ENCODE results near the gene EPC2.
A peak's percentile ranks its signal among the peaks of the same experiment; 100 is the strongest.

EPC2 gene, protein sequence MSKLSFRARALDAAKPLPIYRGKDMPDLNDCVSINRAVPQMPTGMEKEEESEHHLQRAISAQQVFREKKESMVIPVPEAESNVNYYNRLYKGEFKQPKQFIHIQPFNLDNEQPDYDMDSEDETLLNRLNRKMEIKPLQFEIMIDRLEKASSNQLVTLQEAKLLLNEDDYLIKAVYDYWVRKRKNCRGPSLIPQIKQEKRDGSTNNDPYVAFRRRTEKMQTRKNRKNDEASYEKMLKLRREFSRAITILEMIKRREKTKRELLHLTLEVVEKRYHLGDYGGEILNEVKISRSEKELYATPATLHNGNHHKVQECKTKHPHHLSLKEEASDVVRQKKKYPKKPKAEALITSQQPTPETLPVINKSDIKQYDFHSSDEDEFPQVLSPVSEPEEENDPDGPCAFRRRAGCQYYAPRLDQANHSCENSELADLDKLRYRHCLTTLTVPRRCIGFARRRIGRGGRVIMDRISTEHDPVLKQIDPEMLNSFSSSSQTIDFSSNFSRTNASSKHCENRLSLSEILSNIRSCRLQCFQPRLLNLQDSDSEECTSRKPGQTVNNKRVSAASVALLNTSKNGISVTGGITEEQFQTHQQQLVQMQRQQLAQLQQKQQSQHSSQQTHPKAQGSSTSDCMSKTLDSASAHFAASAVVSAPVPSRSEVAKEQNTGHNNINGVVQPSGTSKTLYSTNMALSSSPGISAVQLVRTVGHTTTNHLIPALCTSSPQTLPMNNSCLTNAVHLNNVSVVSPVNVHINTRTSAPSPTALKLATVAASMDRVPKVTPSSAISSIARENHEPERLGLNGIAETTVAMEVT

DNA sequence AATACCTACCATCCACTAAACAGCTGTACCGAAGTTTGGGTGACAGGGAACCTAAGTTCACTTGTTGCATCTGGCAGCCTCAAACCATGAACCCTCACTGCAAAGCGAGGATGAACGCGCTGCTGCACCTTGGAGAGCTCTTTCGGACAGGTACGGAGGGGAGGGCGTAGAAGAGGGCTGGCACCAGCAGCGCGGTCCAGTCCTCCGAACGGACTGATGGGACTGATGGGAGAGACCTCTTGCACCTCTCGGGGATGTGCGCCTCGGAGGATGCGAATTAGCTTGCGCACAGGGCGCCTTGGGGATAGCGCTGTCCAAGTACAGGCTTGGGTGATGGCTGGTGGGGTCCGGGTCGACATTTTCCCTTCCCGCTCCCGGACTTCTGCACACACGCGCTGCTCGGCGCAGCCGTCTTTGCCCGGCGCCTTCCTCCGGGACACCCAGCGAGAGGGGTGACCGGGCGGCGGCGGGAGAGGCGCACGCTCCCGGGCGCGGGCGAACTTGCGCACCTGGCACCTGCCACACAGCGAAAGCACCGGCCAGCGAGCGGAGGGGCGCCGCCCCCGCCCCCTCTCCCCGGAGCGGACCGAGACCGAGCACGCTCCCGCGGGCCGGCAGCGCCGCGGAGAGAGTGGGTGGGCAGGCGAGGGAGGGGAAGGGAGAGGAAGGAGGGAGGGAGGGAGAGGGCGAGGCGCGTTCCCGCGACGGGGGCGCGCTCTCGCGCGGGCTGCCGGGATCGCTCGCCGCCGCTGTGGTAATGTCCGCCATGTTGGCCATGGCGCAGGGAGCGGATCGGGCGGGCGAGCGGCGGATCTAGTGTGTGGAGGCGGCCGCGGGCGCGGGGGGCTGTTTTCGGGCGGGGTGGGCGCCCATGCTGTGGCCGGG, at the start of gene EPC2:
TSS of gene EPC2 (plus strand) at position 754 of the 885 bp plus-strand sequence. CDS start 267 bp downstream, outside the sequence.
- peak within 1 kb of the TSS; percentile 98 for H3K27ac ChIP-seq
- TF ChIP-seq, protein P1, sequence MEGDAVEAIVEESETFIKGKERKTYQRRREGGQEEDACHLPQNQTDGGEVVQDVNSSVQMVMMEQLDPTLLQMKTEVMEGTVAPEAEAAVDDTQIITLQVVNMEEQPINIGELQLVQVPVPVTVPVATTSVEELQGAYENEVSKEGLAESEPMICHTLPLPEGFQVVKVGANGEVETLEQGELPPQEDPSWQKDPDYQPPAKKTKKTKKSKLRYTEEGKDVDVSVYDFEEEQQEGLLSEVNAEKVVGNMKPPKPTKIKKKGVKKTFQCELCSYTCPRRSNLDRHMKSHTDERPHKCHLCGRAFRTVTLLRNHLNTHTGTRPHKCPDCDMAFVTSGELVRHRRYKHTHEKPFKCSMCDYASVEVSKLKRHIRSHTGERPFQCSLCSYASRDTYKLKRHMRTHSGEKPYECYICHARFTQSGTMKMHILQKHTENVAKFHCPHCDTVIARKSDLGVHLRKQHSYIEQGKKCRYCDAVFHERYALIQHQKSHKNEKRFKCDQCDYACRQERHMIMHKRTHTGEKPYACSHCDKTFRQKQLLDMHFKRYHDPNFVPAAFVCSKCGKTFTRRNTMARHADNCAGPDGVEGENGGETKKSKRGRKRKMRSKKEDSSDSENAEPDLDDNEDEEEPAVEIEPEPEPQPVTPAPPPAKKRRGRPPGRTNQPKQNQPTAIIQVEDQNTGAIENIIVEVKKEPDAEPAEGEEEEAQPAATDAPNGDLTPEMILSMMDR (IDR thresholded peaks at IDR 0.05; ENCODE audit: low read depth, low read length), result no peak
- no peaks in the 10 kb centered on the region for H3K9me3 ChIP-seq (ENCODE audit: severe bottlenecking)
- peak; percentile 86 for DNase-seq
- H3K36me3 ChIP-seq, result 0 out of 2 replicates have a peak, but pooled peaks cover 3% of the 10 kb centered on the region
- H3K4me3 ChIP-seq (ENCODE audit: low read depth, low read length), result peak within 1 kb of the TSS; percentile 89
- no peaks in the 10 kb centered on the region for H3K27me3 ChIP-seq (ENCODE audit: insufficient read depth, low read depth, severe bottlenecking)

DNA sequence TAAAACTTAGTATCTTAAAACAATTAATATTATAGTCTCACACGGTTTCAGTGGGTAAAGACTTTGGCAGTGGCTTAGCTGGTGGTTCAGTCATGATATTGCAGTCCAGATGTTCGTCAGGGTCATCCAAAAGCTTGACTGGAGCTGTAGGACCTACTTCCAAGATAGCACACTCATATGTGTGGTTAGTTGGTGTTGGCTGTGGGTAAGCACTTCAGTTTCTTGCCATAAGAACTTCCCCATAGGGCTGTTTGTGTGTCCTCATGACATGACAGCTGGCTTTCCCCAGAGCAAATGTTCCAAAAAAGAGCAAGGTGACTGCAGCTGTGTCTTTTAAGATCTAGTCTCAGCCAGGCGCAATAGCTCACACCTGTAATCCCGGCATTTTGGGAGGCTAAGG, 48.5 kb upstream of the EPC2 start:
- H3K27ac ChIP-seq, result no peak overlapping the region
- H3K9me3 ChIP-seq (ENCODE audit: severe bottlenecking), result peaks cover 4% of the 10 kb centered on the region
- DNase-seq, result no peak
- no peak overlapping the region for H3K4me3 ChIP-seq (ENCODE audit: low read depth, low read length)
- H3K27me3 ChIP-seq (ENCODE audit: insufficient read depth, low read depth, severe bottlenecking), result no peaks in the 10 kb centered on the region
- no peaks in the 10 kb centered on the region for H3K36me3 ChIP-seq
- TF ChIP-seq, protein P1 (IDR thresholded peaks at IDR 0.05; ENCODE audit: low read depth, low read length), result no peak

DNA sequence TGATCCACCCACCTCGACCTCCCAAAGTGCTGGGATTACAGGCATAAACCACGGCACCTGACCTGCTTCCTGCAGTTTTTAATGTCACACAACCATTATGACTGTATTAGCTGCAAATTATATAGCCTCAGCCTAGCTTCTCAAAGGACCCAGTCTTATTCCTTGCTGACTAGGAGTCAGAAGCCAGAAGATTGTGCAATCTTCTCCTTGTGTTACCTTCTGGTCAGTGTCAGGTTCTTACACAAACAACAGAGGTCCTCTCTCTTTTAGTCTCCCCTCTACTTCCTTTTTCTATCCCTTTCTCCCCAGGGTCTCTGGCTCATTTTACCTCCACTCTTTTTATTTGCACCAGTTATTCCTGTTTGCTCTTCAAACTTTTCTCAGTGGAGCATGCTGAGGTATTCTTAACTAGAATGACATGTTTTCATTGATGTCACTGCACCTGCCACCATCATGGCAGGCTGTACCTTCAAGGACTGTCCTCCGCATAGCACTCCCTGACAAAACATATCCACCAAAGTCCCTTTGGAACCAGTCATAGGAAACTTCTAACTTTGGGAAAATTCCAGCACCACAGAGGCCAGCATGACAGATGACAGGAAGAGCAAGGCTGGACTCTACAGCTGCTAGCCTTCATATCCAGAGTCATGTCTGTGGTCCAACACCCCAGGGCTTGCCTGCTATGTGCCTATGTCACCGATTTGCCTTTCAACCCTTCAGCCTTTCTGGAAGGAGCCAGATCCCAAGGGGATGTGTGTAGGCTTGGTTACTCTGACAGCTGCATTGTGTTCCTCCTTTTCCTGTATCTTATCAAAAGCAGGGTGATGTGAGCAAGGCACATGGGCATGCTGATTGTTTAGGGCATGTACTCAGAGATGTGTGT, 45.2 kb upstream of the EPC2 start:
- no peaks in the 10 kb centered on the region for H3K36me3 ChIP-seq
- no peak for DNase-seq
- peaks cover 4% of the 10 kb centered on the region for H3K9me3 ChIP-seq (ENCODE audit: severe bottlenecking)
- no peak overlapping the region for H3K4me3 ChIP-seq (ENCODE audit: low read depth, low read length)
- TF ChIP-seq, protein P1 (IDR thresholded peaks at IDR 0.05; ENCODE audit: low read depth, low read length), result no peak
- no peaks in the 10 kb centered on the region for H3K27me3 ChIP-seq (ENCODE audit: insufficient read depth, low read depth, severe bottlenecking)
- H3K27ac ChIP-seq, result no peak overlapping the region

DNA sequence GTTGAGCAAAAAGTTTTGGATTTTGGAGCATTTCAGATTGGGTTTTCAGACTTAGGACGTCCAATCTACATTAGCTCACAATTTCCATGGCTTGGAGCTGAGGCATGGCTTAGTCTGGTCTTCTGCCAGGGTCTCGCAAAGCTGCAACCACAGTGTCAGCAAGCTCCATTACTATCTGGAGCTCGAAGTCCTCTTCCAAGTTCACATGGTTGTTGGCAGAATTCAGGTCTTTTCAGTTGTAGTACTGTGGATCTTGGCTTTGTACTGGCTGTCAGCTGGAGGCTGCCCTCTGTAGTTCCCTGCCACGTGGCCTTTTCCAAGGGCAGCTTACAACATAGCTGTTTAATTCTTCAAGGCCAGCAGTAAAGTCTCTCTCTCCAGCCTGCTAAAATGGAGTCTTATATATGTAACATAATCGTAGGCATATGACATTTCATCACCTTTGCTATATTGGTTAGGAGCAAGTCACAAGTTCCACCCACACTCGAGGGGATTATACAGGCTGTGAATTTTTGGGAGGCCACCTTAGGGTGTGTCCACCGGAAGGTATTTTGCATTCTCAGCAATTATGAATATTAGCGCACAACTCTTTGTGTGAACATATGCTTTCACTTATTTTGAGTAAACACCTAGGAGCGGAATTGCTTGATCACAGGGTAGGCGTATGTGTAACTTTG, 41.5 kb upstream of the EPC2 start:
- DNase-seq, result no peak
- TF ChIP-seq, protein P1 (IDR thresholded peaks at IDR 0.05; ENCODE audit: low read depth, low read length), result no peak
- H3K9me3 ChIP-seq (ENCODE audit: severe bottlenecking), result peaks cover 4% of the 10 kb centered on the region

More for the DNA sequence above, 41.5 kb upstream of the EPC2 start:
- no peak overlapping the region for H3K27ac ChIP-seq
- no peaks in the 10 kb centered on the region for H3K36me3 ChIP-seq
- no peaks in the 10 kb centered on the region for H3K27me3 ChIP-seq (ENCODE audit: insufficient read depth, low read depth, severe bottlenecking)
- H3K4me3 ChIP-seq (ENCODE audit: low read depth, low read length), result no peak overlapping the region

Data from WERI-Rb-1 (cell line).